K562 treated with DMSO at 1 percent for 24 hours (cell line): ENCODE results near the gene ATOH8. TPM values are rescaled to one million over a fixed set of nuclear protein-coding genes. Genes with fewer than 3 reads are reported as not detected.

Experiments used
- total RNA-seq: library from RNA; unstranded; fragments of 300-600 nt; gene quantifications from 2 replicates; pipeline ENCODE4 v1.2.3, GENCODE V29; 2022; ENCODE audit warnings: low read depth; ENCODE audit not compliant: insufficient read depth

ATOH8 gene
- total RNA-seq: 0.51 TPM in 1 of 2 replicates, not detected in the other

GRCh38 chr2:85753525-85754312, at the start of gene ATOH8:
TSS of gene ATOH8 (plus strand) at chr2:85753991. CDS start at chr2:85754190, 199 bp downstream.

Other genes with a start within 250 kb of the ATOH8 start
- gene MAT2A, start 214.8 kb upstream of the ATOH8 start, total RNA-seq: 115 and 128 TPM in 2 replicates
- 27.4 and 29.3 TPM in 2 replicates for gene GGCX, start 192.5 kb upstream of the ATOH8 start, total RNA-seq
- 164 and 167 TPM in 2 replicates for gene VAMP8, start 176.4 kb upstream of the ATOH8 start, total RNA-seq
- gene VAMP5, start 169.6 kb upstream of the ATOH8 start, total RNA-seq: 2.6 and 5.3 TPM in 2 replicates
- 272 and 273 TPM in 2 replicates for gene RNF181, start 158.2 kb upstream of the ATOH8 start, total RNA-seq
- 23.7 and 25.1 TPM in 2 replicates for gene TMEM150A, start 151.3 kb upstream of the ATOH8 start, total RNA-seq
- gene C2orf68, start 141.9 kb upstream of the ATOH8 start, total RNA-seq: 42.4 and 47.8 TPM in 2 replicates
- 87.7 and 99.2 TPM in 2 replicates for gene USP39, start 137.8 kb upstream of the ATOH8 start, total RNA-seq
- not detected in 2 replicates for gene SFTPB, start 85.8 kb upstream of the ATOH8 start, total RNA-seq
- gene GNLY, start 59.6 kb upstream of the ATOH8 start, total RNA-seq: not detected in 2 replicates
- gene ST3GAL5, start 135.0 kb downstream of the ATOH8 start, total RNA-seq: 7.0 and 8.4 TPM in 2 replicates